K562 (cell line): Measurements from ENCODE around the gene LRMDA. TPM values are rescaled to one million over a fixed set of nuclear protein-coding genes. Genes with fewer than 3 reads are reported as not detected.

Experiments used
- ATAC-seq: fragments of 200-7000 bp; cut with Tn5 transposase; 3 replicates; pipeline ENCODE4 v1.9.1; 2020; ENCODE audit warnings: moderate library complexity
- BruUV-seq: library from RNA; stranded (reverse); fragments of 400-500 nt; replicated peaks from 2 replicates; lab custom pipeline; 2021; lab: Mats Ljungman, UMichigan
- CTCF ChIA-PET: fragments of 300-600 bp; formaldehyde crosslinking; extraction: SDS; loops from one replicate; lab custom pipeline; 2021; ENCODE audit warnings: low intra/inter-chr PET ratio; lab: Yijun Ruan, JAX
- POLR2A ChIA-PET: fragments of 300-600, 350-650 bp; sonication (Branson Sonifier 250); formaldehyde crosslinking; extraction: SDS; loops from one replicate; lab custom pipeline; 2021; ENCODE audit warnings: antibody characterized with exemption, inconsistent platforms; lab: Yijun Ruan, JAX
- DNase-seq, 4 experiments: peaks; one replicate each; pipeline versions ENCODE4 v3.0.0 to v3.0.0-alpha.2; 2011 to 2018; ENCODE audit warnings: low spot score in 3 of 4, mixed read lengths in 3 of 4; ENCODE audit errors: extremely low read depth in 1 of 4
- FAIRE-seq: peaks from 2 replicates; lab custom pipeline; 2011; peaks lifted over from hg19 to GRCh38; lab: Jason Lieb, UNC
- H2AFZ ChIP-seq: 2 replicates; pipeline ENCODE4 v1.6.0; 2011; ENCODE audit warnings: low read depth, low read length, control low read depth, inconsistent platforms
- H3K27ac ChIP-seq: fragments of 200-600 bp; 3 replicates; pipeline ENCODE4 v1.8.0; 2011; ENCODE audit warnings: low read depth, mild to moderate bottlenecking, control low read depth, inconsistent platforms, low read length, moderate library complexity, mixed read lengths; ENCODE audit errors: extremely low read depth
- H3K27me3 ChIP-seq, 2 experiments: fragments of 300-600 bp in 1 of 2; 2 replicates in 1 of 2; 3 replicates in 1 of 2; pipeline versions ENCODE4 v1.6.0 to v1.8.0; 2011; ENCODE audit warnings: inconsistent platforms in 2 of 2, low read length in 2 of 2, mild to moderate bottlenecking in 1 of 2, mixed read lengths in 1 of 2, moderate library complexity in 1 of 2; ENCODE audit not compliant: control insufficient read depth in 2 of 2, insufficient read depth in 2 of 2
- H3K36me3 ChIP-seq: fragments of 300-600 bp; 3 replicates; pipeline ENCODE4 v1.8.0; 2011; ENCODE audit warnings: mild to moderate bottlenecking, low read length, inconsistent platforms; ENCODE audit not compliant: control insufficient read depth, insufficient read depth
- H3K4me1 ChIP-seq, 2 experiments: fragments of 200-600 bp in 1 of 2; replicated peaks in 1 of 2; 2 replicates in 1 of 2; 3 replicates in 1 of 2; pipeline versions ENCODE4 v1.5.1 to v1.8.0; 2011; ENCODE audit warnings: inconsistent platforms in 2 of 2, low read length in 2 of 2, mild to moderate bottlenecking in 1 of 2, mixed read lengths in 1 of 2, moderate library complexity in 1 of 2; ENCODE audit not compliant: control insufficient read depth in 2 of 2, insufficient read depth in 2 of 2
- H3K4me2 ChIP-seq: 2 replicates; pipeline ENCODE4 v1.6.1; 2011; ENCODE audit warnings: low read length, control low read depth, inconsistent platforms, mixed read lengths; ENCODE audit not compliant: insufficient read depth
- H3K4me3 ChIP-seq: fragments of 200-600 bp; sonication (generic), shearing (Covaris generic); 2 replicates; pipeline ENCODE4 v1.5.1; 2016; ENCODE audit warnings: control low read depth, inconsistent platforms
- H3K79me2 ChIP-seq: fragments of 200-600 bp; 3 replicates; pipeline ENCODE4 v1.8.0; 2011; ENCODE audit warnings: low read length, inconsistent platforms; ENCODE audit not compliant: control insufficient read depth, insufficient read depth
- H3K9ac ChIP-seq, 2 experiments: 2 replicates each; pipeline versions ENCODE4 v1.6.0 to v1.6.1; 2011; ENCODE audit warnings: low read depth in 2 of 2, low read length in 2 of 2, control low read depth in 1 of 2, inconsistent platforms in 1 of 2, mild to moderate bottlenecking in 1 of 2, mixed read lengths in 1 of 2; ENCODE audit not compliant: insufficient read depth in 1 of 2
- H3K9me1 ChIP-seq: one replicate; pipeline ENCODE4 v1.6.0; 2011; ENCODE audit warnings: inconsistent platforms, mild to moderate bottlenecking, low read length, moderate library complexity; ENCODE audit not compliant: control insufficient read depth, insufficient read depth
- H3K9me3 ChIP-seq: replicated peaks from 2 replicates; pipeline ENCODE4 v1.5.1; 2011; ENCODE audit warnings: low read depth, low read length, inconsistent platforms; ENCODE audit not compliant: control insufficient read depth, insufficient read depth
- H4K20me1 ChIP-seq: replicated peaks from 2 replicates; pipeline ENCODE4 v1.6.1; 2011; ENCODE audit warnings: low read length, inconsistent platforms, mixed read lengths; ENCODE audit not compliant: control insufficient read depth, insufficient read depth
- C11orf30 ChIP-seq: fragments of 450-650 bp; IDR thresholded peaks from 2 replicates; pipeline ENCODE4 v1.6.1; 2016; ENCODE audit warnings: low read depth, mild to moderate bottlenecking
- E2F3 ChIP-seq: fragments of 250-450 bp; sonication (Bioruptor Pico); IDR thresholded peaks from 2 replicates; pipeline ENCODE4 v1.4.0; 2020; ENCODE audit warnings: mild to moderate bottlenecking
- E2F6 ChIP-seq, 2 experiments: IDR thresholded peaks; 2 replicates each; pipeline ENCODE4 v1.6.1; 2011; ENCODE audit warnings: borderline replicate concordance in 1 of 2, control low read depth in 1 of 2, low read depth in 1 of 2, low read length in 1 of 2, mild to moderate bottlenecking in 1 of 2, mixed read lengths in 1 of 2, moderate library complexity in 1 of 2; ENCODE audit not compliant: insufficient read depth in 1 of 2, insufficient read length in 1 of 2, poor library complexity in 1 of 2, severe bottlenecking in 1 of 2; ENCODE audit errors: extremely low read depth in 1 of 2
- ESRRA ChIP-seq: fragments of 450-650 bp; IDR thresholded peaks from 2 replicates; pipeline ENCODE4 v1.6.1; 2014; ENCODE audit warnings: low read depth, mild to moderate bottlenecking, moderate library complexity, borderline replicate concordance
- FIP1L1 ChIP-seq: fragments of 200-400 bp; formaldehyde crosslinking; IDR thresholded peaks from 2 replicates; pipeline ENCODE4 v1.6.1; 2018; ENCODE audit warnings: mild to moderate bottlenecking, low read depth, low read length; ENCODE audit not compliant: poor library complexity, severe bottlenecking
- HMBOX1 ChIP-seq: sonication (generic); IDR thresholded peaks from 2 replicates; pipeline ENCODE4 v1.6.1; 2016
- HMGN3 ChIP-seq: IDR thresholded peaks from 2 replicates; pipeline ENCODE4 v1.6.1; 2011; ENCODE audit warnings: borderline replicate concordance, low read depth, mild to moderate bottlenecking, mixed read lengths, low read length; ENCODE audit not compliant: insufficient read length; ENCODE audit errors: extremely low read depth
- KDM2B ChIP-seq: fragments of 250-450 bp; sonication (Bioruptor Pico); IDR thresholded peaks from 2 replicates; pipeline ENCODE4 v1.8.0; 2021; ENCODE audit warnings: mild to moderate bottlenecking, moderate library complexity
- MAZ ChIP-seq, 2 experiments: fragments of 450-650 bp in 1 of 2; sonication (generic) in 1 of 2; formaldehyde crosslinking; IDR thresholded peaks in 1 of 2; conservative IDR thresholded peaks in 1 of 2; 2 replicates each; pipeline versions ENCODE4 v1.4.0 to v1.5.0; 2020; ENCODE audit warnings: mild to moderate bottlenecking in 1 of 2, missing genetic modification reagents in 1 of 2
- SIRT6 ChIP-seq: IDR thresholded peaks from one replicate; pipeline ENCODE4 v1.6.1; 2012; ENCODE audit warnings: low read depth, mild to moderate bottlenecking, control low read depth, inconsistent platforms, low read length, moderate library complexity
- TAF1 ChIP-seq: IDR thresholded peaks from 2 replicates; pipeline ENCODE4 v1.6.1; 2011; ENCODE audit warnings: mild to moderate bottlenecking, low read length, moderate library complexity; ENCODE audit not compliant: insufficient read depth, control insufficient read depth, severe bottlenecking; ENCODE audit errors: extremely low read depth
- TCF7L2 ChIP-seq: fragments of 150-350 bp; IDR thresholded peaks from 2 replicates; pipeline ENCODE4 v1.6.1; 2016; ENCODE audit warnings: low read depth, mild to moderate bottlenecking, low read length, moderate library complexity
- ZNF212 ChIP-seq: fragments of 450-650 bp; formaldehyde crosslinking; IDR thresholded peaks from 2 replicates; pipeline ENCODE4 v1.4.0; 2020; ENCODE audit warnings: mild to moderate bottlenecking
- ZNF778 ChIP-seq: fragments of 450-650 bp; formaldehyde crosslinking; IDR thresholded peaks from 2 replicates; pipeline ENCODE4 v1.4.0; 2020; ENCODE audit warnings: mild to moderate bottlenecking, moderate library complexity
- WGBS: fragments of 100-300 bp; shearing (Covaris generic); methylation state at CpG from one replicate; pipeline ENCODE4 v1.1.6; 2016; ENCODE audit warnings: low coverage, mixed read lengths; ENCODE audit not compliant: insufficient coverage; ENCODE audit errors: missing lambda C conversion rate; 5-methylcytosine and 5-hydroxymethylcytosine counted together
- in situ Hi-C: fragments of 300-500 bp; cut with MboI; formaldehyde crosslinking; loops from 4 replicates; pipeline ENCODE4 v1.15.0; 2018; ENCODE audit warnings: inconsistent platforms, mixed read lengths
- intact Hi-C: fragments of 100-400 bp; cut with micrococcal nuclease; formaldehyde crosslinking; loops from 2 replicates; pipeline ENCODE4 v1.14.2; 2022
- polyA plus RNA-seq, 8 experiments: library from polyadenylated mRNA; depleted of rRNA in 4 of 8; stranded (reverse) in 5 of 8; unstranded in 3 of 8; fragments of >200 nt; fragmentation: Nextera tagmentation in 2 of 8; fragmentation: Illumina TruSeq in 1 of 8; extraction: Ambion mirVana in 2 of 8; extraction: Trizol in 1 of 8; gene quantifications; 2 replicates each; pipeline versions ENCODE4 v1.2.1 to v1.2.3, GENCODE V29; 2011 to 2014; ENCODE audit warnings: inconsistent platforms in 1 of 8, missing spikeins in 1 of 8
- total RNA-seq, 7 experiments: library from RNA; depleted of rRNA in 6 of 7; stranded (reverse); fragments of >200 nt in 6 of 7; fragmentation: Illumina TruSeq in 2 of 7; extraction: Trizol in 2 of 7; gene quantifications; 2 replicates each; pipeline versions ENCODE4 v1.2.1 to v1.2.3, GENCODE V29; 2011 to 2021; ENCODE audit warnings: low replicate concordance in 1 of 7

The LRMDA gene
- total and polyA plus RNA-seq, 9 of the 15 experiments (the other 6 are each of a cell fraction or from before 2014, with no cell fraction given): 0.25 TPM; not detected in 8

- H3K4me3 ChIP-seq: no peak overlapping the region
- ATAC-seq (no peak), FAIRE-seq (no peak), DNase-seq (no peak)
- no peaks in the 10 kb centered on the region for H3K79me2 ChIP-seq
- no peaks in the 10 kb centered on the region for H3K9me3 ChIP-seq
- ChIA-PET CTCF (no interaction called here), POLR2A (interaction anchor here (0.6 kb wide), 1 partner anchor 179 kb away, joined by 4 read pairs; no protein-coding TSS in a partner anchor)
- H2AFZ ChIP-seq: no peak overlapping the region
- intact Hi-C loops: no loop called here
- no peak overlapping the region for H3K9ac ChIP-seq
- no peaks in the 10 kb centered on the region for H3K27me3 ChIP-seq
- H3K27ac ChIP-seq: no peak overlapping the region
- H3K4me2 ChIP-seq: no peak overlapping the region
- in situ Hi-C loops: no loop called here
- H4K20me1 ChIP-seq: no peaks in the 10 kb centered on the region
- no peaks in the 10 kb centered on the region for H3K36me3 ChIP-seq
- BruUV-seq: no TSS peak
- no peak for TF ChIP-seq FIP1L1
- TF ChIP-seq KDM2B (CRISPR knock-in tag): no peak
- no peak for TF ChIP-seq E2F6 (IDR thresholded peaks at IDR 0.05; ENCODE audit: borderline replicate concordance in 1 of 2, extremely low read depth in 1 of 2, insufficient read depth in 1 of 2, insufficient read length in 1 of 2, low read depth in 1 of 2, low read length in 1 of 2, poor library complexity in 1 of 2, severe bottlenecking in 1 of 2)
- no peak for TF ChIP-seq E2F3 (CRISPR knock-in tag)
- no peaks in the 10 kb centered on the region for H3K9me1 ChIP-seq
- no peaks in the 10 kb centered on the region for H3K4me1 ChIP-seq
- 2% methylated on average over 4 of the region's 4 CpGs for WGBS
Observed at GRCh38 chr10:75857896-75858295, 426.5 kb downstream of the LRMDA start.

- in situ Hi-C loops: no loop called here
- no peak for TF ChIP-seq HMBOX1
- no peak for TF ChIP-seq SIRT6
- no peak for TF ChIP-seq MAZ (CRISPR knock-in tag; conservative IDR thresholded peaks at IDR 0.05 in 1 of 2, IDR thresholded peaks at IDR 0.05 in 1 of 2)
- no peak for TF ChIP-seq ZNF778
- no peak for TF ChIP-seq TAF1
- no peak for TF ChIP-seq TCF7L2
- no peak for TF ChIP-seq HMGN3
- no peak for TF ChIP-seq ZNF212 (CRISPR knock-in tag)
- TF ChIP-seq C11orf30: no peak
- no peak for TF ChIP-seq ESRRA
Observed at GRCh38 chr10:75858339-75858738, 426.9 kb downstream of the LRMDA start.

More at GRCh38 chr10:75858339-75858738, 426.9 kb downstream of the LRMDA start:
- no peak for ATAC-seq
- BruUV-seq: no TSS peak
- H3K9me3 ChIP-seq: no peaks in the 10 kb centered on the region
- ChIA-PET CTCF (no interaction called here), POLR2A (interaction anchor here (0.6 to 1.0 kb wide), 2 partner anchors 47 to 179 kb away, joined by 3 to 4 read pairs; no protein-coding TSS in a partner anchor)
- H3K4me2 ChIP-seq: no peak overlapping the region
- no peaks in the 10 kb centered on the region for H3K79me2 ChIP-seq
- no peaks in the 10 kb centered on the region for H3K9me1 ChIP-seq
- no peak overlapping the region for H3K4me3 ChIP-seq
- no peaks in the 10 kb centered on the region for H3K4me1 ChIP-seq
- intact Hi-C loops: no loop called here
- no peak for DNase-seq
- no peak for FAIRE-seq
- no peak overlapping the region for H2AFZ ChIP-seq
- H3K36me3 ChIP-seq: no peaks in the 10 kb centered on the region
- no peak overlapping the region for H3K27ac ChIP-seq
- 0% methylated on average over 1 of the region's 1 CpG for WGBS
- H3K9ac ChIP-seq: no peak overlapping the region
- no peaks in the 10 kb centered on the region for H3K27me3 ChIP-seq
- no peaks in the 10 kb centered on the region for H4K20me1 ChIP-seq
